HepG2 (cell line): Measurements from ENCODE around the gene ZNF608.

Experiments
- ATF1 ChIP-seq: IDR thresholded peaks from 2 replicates; pipeline ENCODE4 v1.6.1; 2016; ENCODE audit warnings: mild to moderate bottlenecking, control low read depth
- NFE2L1 ChIP-seq: sonication (generic); formaldehyde crosslinking; IDR thresholded peaks from 2 replicates; pipeline ENCODE4 v1.4.0; 2020; ENCODE audit warnings: missing genetic modification reagents, mild to moderate bottlenecking, borderline replicate concordance
- RELA ChIP-seq: sonication (generic); formaldehyde crosslinking; IDR thresholded peaks from 2 replicates; pipeline ENCODE4 v1.4.0; 2020; ENCODE audit warnings: missing genetic modification reagents
- SMC3 ChIP-seq: IDR thresholded peaks from 2 replicates; pipeline ENCODE4 v1.6.1; 2011; ENCODE audit warnings: low read length, improper control_type of control experiment
- ZKSCAN5 ChIP-seq: sonication (generic); formaldehyde crosslinking; IDR thresholded peaks from 2 replicates; pipeline ENCODE4 v1.5.1; 2020; ENCODE audit warnings: mild to moderate bottlenecking, missing genetic modification reagents
- TF ChIP-seq, protein P1 (sequence below): sonication (generic); formaldehyde crosslinking; IDR thresholded peaks from 2 replicates; pipeline ENCODE4 v1.4.0; 2020; ENCODE audit warnings: missing genetic modification reagents
- TF ChIP-seq, protein P2 (sequence below): sonication (generic); formaldehyde crosslinking; IDR thresholded peaks from 2 replicates; pipeline ENCODE4 v1.5.0; 2020; ENCODE audit warnings: mild to moderate bottlenecking, missing genetic modification reagents, moderate library complexity
- TF ChIP-seq, protein P3 (sequence below): fragments of 450-650 bp; IDR thresholded peaks from 2 replicates; pipeline ENCODE4 v1.6.1; 2017

DNA sequence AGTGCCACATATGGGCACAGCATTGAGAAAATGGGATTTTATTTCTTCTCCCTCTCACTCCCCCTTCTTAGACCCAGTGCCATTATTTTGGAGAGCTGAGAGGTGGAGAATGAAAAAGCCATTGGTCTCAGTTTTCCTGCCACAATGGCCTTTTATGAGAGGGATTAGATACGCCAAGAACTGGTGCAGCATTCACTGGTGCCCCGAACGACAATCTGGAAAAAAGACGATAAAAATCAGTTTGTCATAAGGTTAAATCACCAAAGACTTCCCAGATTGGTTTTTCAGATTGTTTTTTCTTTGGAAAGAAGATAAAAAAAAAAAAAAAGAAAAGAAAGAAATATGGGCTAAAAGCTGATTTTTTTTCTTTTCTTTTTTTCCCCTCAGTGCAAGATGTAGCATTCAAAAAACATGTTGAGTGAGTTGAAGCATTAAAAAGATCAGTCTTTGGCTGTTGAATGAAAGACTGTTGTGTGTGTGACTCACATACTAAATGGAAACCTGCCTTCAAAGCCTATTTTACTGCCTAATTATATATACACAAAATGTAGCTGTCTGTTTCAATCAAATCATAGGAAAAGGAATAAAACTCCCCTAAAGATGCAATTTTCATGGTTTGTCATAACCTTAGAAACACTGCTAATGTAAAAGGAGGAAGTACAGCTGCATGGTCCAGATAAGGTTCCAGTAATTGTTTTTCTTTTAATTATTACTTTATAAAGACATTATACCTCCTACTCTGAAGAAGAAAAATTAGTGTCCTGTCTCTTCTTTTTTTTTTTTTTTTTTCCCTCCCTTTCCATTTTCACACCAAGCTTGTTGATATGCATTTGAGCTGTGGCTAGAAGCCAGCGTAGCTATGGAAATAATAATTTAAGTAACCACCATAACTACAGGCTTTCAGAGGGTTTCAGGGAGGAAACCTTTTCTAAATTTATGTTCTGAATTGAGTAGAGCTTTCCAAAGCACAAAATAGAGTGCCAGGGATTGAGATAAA lies 27.2 kb upstream of the ZNF608 start:
- TF ChIP-seq SMC3, result no peak
- TF ChIP-seq, protein P1, sequence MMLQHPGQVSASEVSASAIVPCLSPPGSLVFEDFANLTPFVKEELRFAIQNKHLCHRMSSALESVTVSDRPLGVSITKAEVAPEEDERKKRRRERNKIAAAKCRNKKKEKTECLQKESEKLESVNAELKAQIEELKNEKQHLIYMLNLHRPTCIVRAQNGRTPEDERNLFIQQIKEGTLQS (CRISPR knock-in tag), result no peak
- TF ChIP-seq, protein P2, sequence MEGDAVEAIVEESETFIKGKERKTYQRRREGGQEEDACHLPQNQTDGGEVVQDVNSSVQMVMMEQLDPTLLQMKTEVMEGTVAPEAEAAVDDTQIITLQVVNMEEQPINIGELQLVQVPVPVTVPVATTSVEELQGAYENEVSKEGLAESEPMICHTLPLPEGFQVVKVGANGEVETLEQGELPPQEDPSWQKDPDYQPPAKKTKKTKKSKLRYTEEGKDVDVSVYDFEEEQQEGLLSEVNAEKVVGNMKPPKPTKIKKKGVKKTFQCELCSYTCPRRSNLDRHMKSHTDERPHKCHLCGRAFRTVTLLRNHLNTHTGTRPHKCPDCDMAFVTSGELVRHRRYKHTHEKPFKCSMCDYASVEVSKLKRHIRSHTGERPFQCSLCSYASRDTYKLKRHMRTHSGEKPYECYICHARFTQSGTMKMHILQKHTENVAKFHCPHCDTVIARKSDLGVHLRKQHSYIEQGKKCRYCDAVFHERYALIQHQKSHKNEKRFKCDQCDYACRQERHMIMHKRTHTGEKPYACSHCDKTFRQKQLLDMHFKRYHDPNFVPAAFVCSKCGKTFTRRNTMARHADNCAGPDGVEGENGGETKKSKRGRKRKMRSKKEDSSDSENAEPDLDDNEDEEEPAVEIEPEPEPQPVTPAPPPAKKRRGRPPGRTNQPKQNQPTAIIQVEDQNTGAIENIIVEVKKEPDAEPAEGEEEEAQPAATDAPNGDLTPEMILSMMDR (CRISPR knock-in tag), result no peak
- TF ChIP-seq ATF1 (CRISPR knock-in tag), result no peak
- TF ChIP-seq RELA (CRISPR knock-in tag), result no peak
- no peak for TF ChIP-seq NFE2L1 (CRISPR knock-in tag)
- no peak for TF ChIP-seq ZKSCAN5
- TF ChIP-seq, protein P3, sequence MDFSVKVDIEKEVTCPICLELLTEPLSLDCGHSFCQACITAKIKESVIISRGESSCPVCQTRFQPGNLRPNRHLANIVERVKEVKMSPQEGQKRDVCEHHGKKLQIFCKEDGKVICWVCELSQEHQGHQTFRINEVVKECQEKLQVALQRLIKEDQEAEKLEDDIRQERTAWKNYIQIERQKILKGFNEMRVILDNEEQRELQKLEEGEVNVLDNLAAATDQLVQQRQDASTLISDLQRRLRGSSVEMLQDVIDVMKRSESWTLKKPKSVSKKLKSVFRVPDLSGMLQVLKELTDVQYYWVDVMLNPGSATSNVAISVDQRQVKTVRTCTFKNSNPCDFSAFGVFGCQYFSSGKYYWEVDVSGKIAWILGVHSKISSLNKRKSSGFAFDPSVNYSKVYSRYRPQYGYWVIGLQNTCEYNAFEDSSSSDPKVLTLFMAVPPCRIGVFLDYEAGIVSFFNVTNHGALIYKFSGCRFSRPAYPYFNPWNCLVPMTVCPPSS, result no peak
